GM19395 (cell line): ENCODE data around the gene SRL.

Experiments used
- ATAC-seq: cut with Tn5 transposase; IDR thresholded peaks from one replicate; pipeline ENCODE4 v1.9.1; 2021; ENCODE audit warnings: mild to moderate bottlenecking, moderate library complexity; ENCODE audit not compliant: unreplicated experiment

SRL gene

GRCh38 chr16:4241928-4242283 is at the start of gene SRL:
Gene SRL, minus strand, starts transcription at chr16:4242080. Its CDS starts 13 bp downstream, at chr16:4242067.
- ATAC-seq: no peak

GRCh38 chr16:4290236-4290830 is 48.5 kb upstream of the SRL start:
- ATAC-seq: no peak

- ATAC-seq: peak; percentile 65
Observed at GRCh38 chr16:4288148-4288921, 46.5 kb upstream of the SRL start.

- ATAC-seq: no peak
Observed at GRCh38 chr16:4285167-4285566, 43.3 kb upstream of the SRL start.

GRCh38 chr16:4283939-4284338 is 42.1 kb upstream of the SRL start:
- ATAC-seq: no peak

- no peak for ATAC-seq
Observed at GRCh38 chr16:4283441-4283840, 41.6 kb upstream of the SRL start.

GRCh38 chr16:4280625-4281024 is 38.7 kb upstream of the SRL start:
- ATAC-seq: no peak

GRCh38 chr16:4277987-4278513 is 36.2 kb upstream of the SRL start:
- ATAC-seq: no peak

- ATAC-seq: no peak
Observed at GRCh38 chr16:4275861-4276260, 34.0 kb upstream of the SRL start.

- ATAC-seq: no peak
Observed at GRCh38 chr16:4273858-4274311, 32.0 kb upstream of the SRL start.

GRCh38 chr16:4272114-4272956 is 30.5 kb upstream of the SRL start:
- ATAC-seq: no peak

GRCh38 chr16:4271176-4272113 is 29.6 kb upstream of the SRL start:
- peak; percentile 73 for ATAC-seq

GRCh38 chr16:4270595-4270994 is 28.7 kb upstream of the SRL start:
- no peak for ATAC-seq

- ATAC-seq: no peak
Observed at GRCh38 chr16:4270091-4270490, 28.2 kb upstream of the SRL start.

GRCh38 chr16:4266372-4266771 is 24.5 kb upstream of the SRL start:
- no peak for ATAC-seq

GRCh38 chr16:4265676-4266075 is 23.8 kb upstream of the SRL start:
- no peak for ATAC-seq

GRCh38 chr16:4264546-4264945 is 22.7 kb upstream of the SRL start:
- no peak for ATAC-seq

- no peak for ATAC-seq
Observed at GRCh38 chr16:4263504-4264436, 21.9 kb upstream of the SRL start.

GRCh38 chr16:4262303-4262835 is 20.5 kb upstream of the SRL start:
- no peak for ATAC-seq
